ENCODE data around the gene DAB2IP.

GRCh38 chr9:121625590-121625989 lies 25.8 kb upstream of the DAB2IP start:
- TF ChIP-seq POLR2A (IDR thresholded peaks at IDR 0.05) (no peak), CTCF (IDR thresholded peaks at IDR 0.05) (no peak), EP300 (IDR thresholded peaks at IDR 0.05) (no peak), POLR2AphosphoS5 (IDR thresholded peaks at IDR 0.05) (no peak)

All from stomach (tissue), 4 donors.